ENCODE measurements around the gene EYS.

DNA sequence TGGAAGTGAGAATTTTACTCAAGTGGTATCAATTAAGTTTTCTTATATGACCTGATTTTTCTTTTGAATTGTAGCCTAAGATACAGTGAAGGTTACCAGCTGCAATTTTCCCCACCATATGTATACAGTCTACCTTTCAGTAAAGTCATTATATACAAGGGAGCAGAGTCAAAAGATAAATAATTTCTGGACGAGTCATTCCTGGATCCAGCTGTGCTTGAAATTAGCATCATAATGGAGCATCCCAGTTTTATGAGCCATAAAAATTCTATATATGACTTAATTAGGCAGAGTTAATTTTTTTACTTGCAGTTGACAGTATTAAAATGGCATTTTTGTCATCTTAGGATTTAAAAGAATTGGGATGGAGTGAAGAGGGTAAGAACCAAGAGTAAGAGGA, 1063.0 kb downstream of the EYS start:
- TF ChIP-seq, protein P1, sequence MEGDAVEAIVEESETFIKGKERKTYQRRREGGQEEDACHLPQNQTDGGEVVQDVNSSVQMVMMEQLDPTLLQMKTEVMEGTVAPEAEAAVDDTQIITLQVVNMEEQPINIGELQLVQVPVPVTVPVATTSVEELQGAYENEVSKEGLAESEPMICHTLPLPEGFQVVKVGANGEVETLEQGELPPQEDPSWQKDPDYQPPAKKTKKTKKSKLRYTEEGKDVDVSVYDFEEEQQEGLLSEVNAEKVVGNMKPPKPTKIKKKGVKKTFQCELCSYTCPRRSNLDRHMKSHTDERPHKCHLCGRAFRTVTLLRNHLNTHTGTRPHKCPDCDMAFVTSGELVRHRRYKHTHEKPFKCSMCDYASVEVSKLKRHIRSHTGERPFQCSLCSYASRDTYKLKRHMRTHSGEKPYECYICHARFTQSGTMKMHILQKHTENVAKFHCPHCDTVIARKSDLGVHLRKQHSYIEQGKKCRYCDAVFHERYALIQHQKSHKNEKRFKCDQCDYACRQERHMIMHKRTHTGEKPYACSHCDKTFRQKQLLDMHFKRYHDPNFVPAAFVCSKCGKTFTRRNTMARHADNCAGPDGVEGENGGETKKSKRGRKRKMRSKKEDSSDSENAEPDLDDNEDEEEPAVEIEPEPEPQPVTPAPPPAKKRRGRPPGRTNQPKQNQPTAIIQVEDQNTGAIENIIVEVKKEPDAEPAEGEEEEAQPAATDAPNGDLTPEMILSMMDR (conservative IDR thresholded peaks at IDR 0.05; ENCODE audit: low read length): no peak
- no peak for TF ChIP-seq EZH2phosphoT487 (IDR thresholded peaks at IDR 0.05; ENCODE audit: borderline replicate concordance)

All from Loucy (cell line).